ENCODE measurements around the gene EIF4E2. TPM values are rescaled to one million over a fixed set of nuclear protein-coding genes. Genes with fewer than 3 reads are reported as not detected.

EIF4E2 gene
- total and polyA plus RNA-seq, 2 of the 13 experiments (the other 11 are each of a cell fraction or from before 2014, with no cell fraction given): 25.0 to 101 TPM

DNA sequence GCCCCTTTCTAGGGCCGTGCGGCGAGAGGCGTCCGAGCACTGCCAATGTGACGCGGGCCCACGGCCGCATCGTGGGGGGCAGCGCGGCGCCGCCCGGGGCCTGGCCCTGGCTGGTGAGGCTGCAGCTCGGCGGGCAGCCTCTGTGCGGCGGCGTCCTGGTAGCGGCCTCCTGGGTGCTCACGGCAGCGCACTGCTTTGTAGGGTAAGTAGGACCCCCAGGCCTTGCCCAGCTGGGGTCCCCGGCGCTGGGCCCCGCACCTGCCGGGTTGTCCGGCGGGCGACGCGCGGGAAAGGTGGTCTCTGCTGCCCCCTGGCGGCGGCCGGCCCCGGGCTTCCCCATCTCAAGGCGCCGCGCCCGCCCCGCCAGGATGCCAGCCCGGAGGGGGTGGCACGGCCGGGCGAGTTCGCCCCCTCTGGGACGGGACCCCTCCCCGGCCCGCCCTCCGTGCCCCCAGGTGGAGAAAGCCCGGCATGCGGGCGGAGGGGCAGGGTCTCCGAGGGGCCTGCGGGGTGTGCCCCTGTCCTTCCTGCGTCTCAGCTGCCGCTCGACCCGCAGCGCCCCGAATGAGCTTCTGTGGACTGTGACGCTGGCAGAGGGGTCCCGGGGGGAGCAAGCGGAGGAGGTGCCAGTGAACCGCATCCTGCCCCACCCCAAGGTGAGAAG lies 28.4 kb upstream of the EIF4E2 start:
- ATAC-seq (peak; percentile 39), DNase-seq (ENCODE audit: low spot score) (no peak), FAIRE-seq (no peak)
- in situ Hi-C loops (cut with HindIII; ENCODE audit: extremely low pct_ligation_motif_present, low pct_unique_long_range_greater_than_20kb) (no loop called here), intact Hi-C loops (cut with micrococcal nuclease; ENCODE audit: unreplicated experiment) (loop anchor here (5.0 to 10.0 kb wide), 3 partner anchors 45 to 617 kb away; no protein-coding TSS in a partner anchor)
- Histone ChIP-seq H3K27ac (ENCODE audit: extremely low read length, insufficient read depth, low read length) (no peak overlapping the region), H3K36me3 (replicated peaks in 1 of 2; ENCODE audit: control insufficient read depth in 1 of 2, insufficient read depth in 2 of 2, low read length in 2 of 2) (no peaks in the 10 kb centered on the region), H2AFZ (ENCODE audit: low read length) (no peak overlapping the region), H3K4me2 (ENCODE audit: low read depth, low read length) (peak overlapping the region; percentile 37; the same call in 1 of the 2 replicates), H3K27me3 (ENCODE audit: control insufficient read depth in 1 of 2, insufficient read depth in 2 of 2, low read length in 2 of 2) (peaks cover 31 to 86% of the 10 kb centered on the region in 2 experiments), H4K20me1 (ENCODE audit: insufficient read depth, low read length) (no peaks in the 10 kb centered on the region; the same call in 1 of the 2 replicates), H3K9me3 (ENCODE audit: low read length) (no peaks in the 10 kb centered on the region), H3K4me1 (ENCODE audit: insufficient read depth, low read length) (peaks cover 32% of the 10 kb centered on the region), H3K79me2 (ENCODE audit: insufficient read depth, low read length) (no peaks in the 10 kb centered on the region), H3K4me3 (replicated peaks in 1 of 3; ENCODE audit: insufficient read depth in 1 of 3, low read depth in 2 of 3, low read length in 3 of 3) (peak overlapping the region in 1 of 3 experiments; percentile 33; a peak in 1 of 6 replicates), H3K9ac (ENCODE audit: insufficient read depth, low read depth, low read length) (no peak overlapping the region)
- BruUV-seq (replicated peaks): no TSS peak
- CTCF ChIA-PET (ENCODE audit: low intra/inter-chr PET ratio, low total read pairs): interaction anchor here (1.1 to 1.5 kb wide), 3 partner anchors 42 to 81 kb away, joined by 3 to 6 read pairs (median 3); no protein-coding TSS in a partner anchor
- POLR2A ChIA-PET: no interaction called here
- WGBS (ENCODE audit: low lambda C conversion rate): 0% methylated on average over 3 of the region's 66 CpGs
- TF ChIP-seq ZNF235 (CRISPR knock-in tag; IDR thresholded peaks at IDR 0.05; ENCODE audit: borderline replicate concordance) (0 out of 2 replicates have a peak, but pooled peaks have one; percentile 64), ETV6 (CRISPR knock-in tag; conservative IDR thresholded peaks at IDR 0.05) (0 out of 2 replicates have a peak, but pooled peaks have one; percentile 13), NR1H2 (CRISPR knock-in tag; IDR thresholded peaks at IDR 0.05; ENCODE audit: borderline replicate concordance, low read depth) (no peak), NPAS2 (CRISPR knock-in tag; IDR thresholded peaks at IDR 0.05; ENCODE audit: borderline replicate concordance) (no peak), ZNF598 (CRISPR knock-in tag; IDR thresholded peaks at IDR 0.05; ENCODE audit: borderline replicate concordance) (0 out of 2 replicates have a peak, but pooled peaks have one; percentile 30), KDM5B (CRISPR knock-in tag; IDR thresholded peaks at IDR 0.05; ENCODE audit: borderline replicate concordance) (0 out of 2 replicates have a peak, but pooled peaks have one; percentile 33), HNRNPL (IDR thresholded peaks at IDR 0.05; ENCODE audit: low read depth, low read length) (peak; percentile 77), TSC22D2 (CRISPR knock-in tag; IDR thresholded peaks at IDR 0.05; ENCODE audit: borderline replicate concordance) (0 out of 2 replicates have a peak, but pooled peaks have one; percentile 55), HNRNPLL (IDR thresholded peaks at IDR 0.05; ENCODE audit: low read depth, low read length, poor library complexity, severe bottlenecking) (peak; percentile 7), ZNF75D (CRISPR knock-in tag; IDR thresholded peaks at IDR 0.05; ENCODE audit: borderline replicate concordance) (no peak), MTF2 (CRISPR knock-in tag; IDR thresholded peaks at IDR 0.05; ENCODE audit: borderline replicate concordance) (peak; percentile 74; the same call in 1 of the 2 replicates), ZNF547 (CRISPR knock-in tag; IDR thresholded peaks at IDR 0.05) (0 out of 2 replicates have a peak, but pooled peaks have one; percentile 38), STAG1 (CRISPR knock-in tag; IDR thresholded peaks at IDR 0.05) (peak; percentile 81), KDM2A (CRISPR knock-in tag; IDR thresholded peaks at IDR 0.05; ENCODE audit: borderline replicate concordance, low read depth) (peak; percentile 57; the same call in 1 of the 2 replicates)
- TF ChIP-seq, protein P1, sequence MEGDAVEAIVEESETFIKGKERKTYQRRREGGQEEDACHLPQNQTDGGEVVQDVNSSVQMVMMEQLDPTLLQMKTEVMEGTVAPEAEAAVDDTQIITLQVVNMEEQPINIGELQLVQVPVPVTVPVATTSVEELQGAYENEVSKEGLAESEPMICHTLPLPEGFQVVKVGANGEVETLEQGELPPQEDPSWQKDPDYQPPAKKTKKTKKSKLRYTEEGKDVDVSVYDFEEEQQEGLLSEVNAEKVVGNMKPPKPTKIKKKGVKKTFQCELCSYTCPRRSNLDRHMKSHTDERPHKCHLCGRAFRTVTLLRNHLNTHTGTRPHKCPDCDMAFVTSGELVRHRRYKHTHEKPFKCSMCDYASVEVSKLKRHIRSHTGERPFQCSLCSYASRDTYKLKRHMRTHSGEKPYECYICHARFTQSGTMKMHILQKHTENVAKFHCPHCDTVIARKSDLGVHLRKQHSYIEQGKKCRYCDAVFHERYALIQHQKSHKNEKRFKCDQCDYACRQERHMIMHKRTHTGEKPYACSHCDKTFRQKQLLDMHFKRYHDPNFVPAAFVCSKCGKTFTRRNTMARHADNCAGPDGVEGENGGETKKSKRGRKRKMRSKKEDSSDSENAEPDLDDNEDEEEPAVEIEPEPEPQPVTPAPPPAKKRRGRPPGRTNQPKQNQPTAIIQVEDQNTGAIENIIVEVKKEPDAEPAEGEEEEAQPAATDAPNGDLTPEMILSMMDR (CRISPR knock-in tag; IDR thresholded peaks at IDR 0.05): peak; percentile 79
- TF ChIP-seq, protein P2, sequence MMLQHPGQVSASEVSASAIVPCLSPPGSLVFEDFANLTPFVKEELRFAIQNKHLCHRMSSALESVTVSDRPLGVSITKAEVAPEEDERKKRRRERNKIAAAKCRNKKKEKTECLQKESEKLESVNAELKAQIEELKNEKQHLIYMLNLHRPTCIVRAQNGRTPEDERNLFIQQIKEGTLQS (CRISPR knock-in tag; IDR thresholded peaks at IDR 0.05): 0 out of 2 replicates have a peak, but pooled peaks have one; percentile 31
- TF ChIP-seq, protein P3, sequence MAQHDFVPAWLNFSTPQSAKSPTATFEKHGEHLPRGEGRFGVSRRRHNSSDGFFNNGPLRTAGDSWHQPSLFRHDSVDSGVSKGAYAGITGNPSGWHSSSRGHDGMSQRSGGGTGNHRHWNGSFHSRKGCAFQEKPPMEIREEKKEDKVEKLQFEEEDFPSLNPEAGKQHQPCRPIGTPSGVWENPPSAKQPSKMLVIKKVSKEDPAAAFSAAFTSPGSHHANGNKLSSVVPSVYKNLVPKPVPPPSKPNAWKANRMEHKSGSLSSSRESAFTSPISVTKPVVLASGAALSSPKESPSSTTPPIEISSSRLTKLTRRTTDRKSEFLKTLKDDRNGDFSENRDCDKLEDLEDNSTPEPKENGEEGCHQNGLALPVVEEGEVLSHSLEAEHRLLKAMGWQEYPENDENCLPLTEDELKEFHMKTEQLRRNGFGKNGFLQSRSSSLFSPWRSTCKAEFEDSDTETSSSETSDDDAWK (CRISPR knock-in tag; IDR thresholded peaks at IDR 0.05): no peak
- TF ChIP-seq, protein P4, sequence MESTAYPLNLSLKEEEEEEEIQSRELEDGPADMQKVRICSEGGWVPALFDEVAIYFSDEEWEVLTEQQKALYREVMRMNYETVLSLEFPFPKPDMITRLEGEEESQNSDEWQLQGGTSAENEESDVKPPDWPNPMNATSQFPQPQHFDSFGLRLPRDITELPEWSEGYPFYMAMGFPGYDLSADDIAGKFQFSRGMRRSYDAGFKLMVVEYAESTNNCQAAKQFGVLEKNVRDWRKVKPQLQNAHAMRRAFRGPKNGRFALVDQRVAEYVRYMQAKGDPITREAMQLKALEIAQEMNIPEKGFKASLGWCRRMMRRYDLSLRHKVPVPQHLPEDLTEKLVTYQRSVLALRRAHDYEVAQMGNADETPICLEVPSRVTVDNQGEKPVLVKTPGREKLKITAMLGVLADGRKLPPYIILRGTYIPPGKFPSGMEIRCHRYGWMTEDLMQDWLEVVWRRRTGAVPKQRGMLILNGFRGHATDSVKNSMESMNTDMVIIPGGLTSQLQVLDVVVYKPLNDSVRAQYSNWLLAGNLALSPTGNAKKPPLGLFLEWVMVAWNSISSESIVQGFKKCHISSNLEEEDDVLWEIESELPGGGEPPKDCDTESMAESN (CRISPR knock-in tag; conservative IDR thresholded peaks at IDR 0.05): 0 out of 2 replicates have a peak, but pooled peaks have one; percentile 37

Data from HepG2 (cell line).